Right hindlimb (tissue), 1 donor: Measurements from ENCODE around the gene NUP188.
"Not testable (repeated sequence)": the region's sequence is repeated elsewhere in the genome, so short reads cannot be mapped to it uniquely, and the experiment has no call there.

Experiments used
- DNase-seq: peaks from one replicate; pipeline ENCODE4 v3.0.0-alpha.2; 2018

The NUP188 gene

GRCh38 chr9:129032541-129033159 is 85.2 kb downstream of the NUP188 start:
- no peak for DNase-seq

GRCh38 chr9:129033216-129033615 is 85.7 kb downstream of the NUP188 start:
- no peak for DNase-seq

DNA sequence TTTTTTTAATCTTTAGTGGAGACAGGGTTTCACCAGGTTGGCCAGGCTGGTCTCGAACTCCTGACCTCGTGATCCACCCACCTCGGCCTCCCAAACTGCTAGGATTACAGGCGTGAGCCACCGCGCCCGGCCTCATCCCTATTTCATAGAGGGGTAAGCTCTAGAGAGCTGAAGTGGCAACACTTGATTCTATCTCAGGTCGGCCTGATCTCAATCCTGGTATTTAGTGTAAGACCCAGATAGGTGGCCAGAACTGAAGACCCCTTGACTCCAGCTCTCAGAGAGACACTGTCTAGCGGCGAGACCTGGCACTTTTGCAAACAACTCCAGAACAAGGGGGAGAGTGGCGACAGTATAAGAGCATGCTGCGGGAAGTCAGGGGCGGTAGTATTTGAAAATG is 88.3 kb downstream of the NUP188 start:
- not testable (repeated sequence) for DNase-seq

DNA sequence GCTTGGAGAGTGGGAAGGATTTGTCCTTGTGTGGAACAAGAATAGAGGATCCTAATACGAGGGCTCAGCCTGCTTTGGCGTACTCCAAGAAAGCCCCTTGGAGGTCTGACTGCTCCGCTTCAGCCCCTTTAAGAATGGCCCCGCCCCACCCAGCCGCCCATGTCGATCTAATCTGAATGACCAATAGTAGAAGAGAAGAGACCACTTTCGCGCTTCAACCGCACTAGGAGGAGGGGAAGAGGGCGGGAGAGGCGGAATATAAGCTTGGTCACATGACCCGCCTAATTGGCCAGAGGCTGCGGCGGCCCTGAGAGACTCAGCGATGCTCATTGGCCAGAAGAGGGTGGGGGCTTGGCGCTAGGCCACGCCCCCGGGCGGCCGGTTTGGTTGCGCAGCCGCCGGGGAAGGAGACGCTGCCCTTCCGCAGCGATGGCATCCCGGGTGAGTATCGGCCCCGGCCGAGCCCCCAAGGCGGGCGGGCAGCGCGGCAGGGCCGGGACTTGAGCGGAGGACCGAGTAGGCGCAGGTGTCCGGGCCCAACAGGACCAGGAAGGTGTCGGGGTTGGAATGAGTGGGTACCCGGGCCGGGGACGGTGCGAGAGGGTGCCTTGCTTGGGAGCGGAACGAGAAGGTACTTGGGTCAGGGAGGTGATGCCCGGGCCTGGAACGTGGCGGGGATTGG is 88.9 kb downstream of the NUP188 start, which contains the start of gene MIGA2:
Gene MIGA2, plus strand, starts transcription at position 386 of the 682 bp plus-strand sequence. CDS start 3,969 bp downstream, outside the sequence.
- DNase-seq: peak; percentile 99

- DNase-seq: no peak
These were observed 89.6 kb downstream of the NUP188 start for GRCh38 chr9:129036923-129037766.

DNA sequence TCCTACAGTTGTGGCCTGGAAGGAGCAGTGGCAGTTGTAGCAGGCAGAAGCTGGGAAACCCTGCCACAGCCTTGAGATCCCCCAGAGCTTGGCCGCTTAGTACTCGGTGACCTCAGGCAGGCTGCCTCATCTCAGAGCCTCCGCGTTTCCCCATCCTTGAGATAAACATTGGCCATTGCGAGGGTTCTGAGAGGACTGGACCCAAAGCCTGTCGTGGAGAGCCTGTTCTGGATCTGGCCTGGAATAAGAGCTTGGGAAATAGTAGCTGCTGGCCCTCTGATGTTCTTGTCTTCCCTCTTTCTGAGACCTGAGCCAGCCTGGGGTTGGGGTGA is 90.2 kb downstream of the NUP188 start:
- no peak for DNase-seq

DNA sequence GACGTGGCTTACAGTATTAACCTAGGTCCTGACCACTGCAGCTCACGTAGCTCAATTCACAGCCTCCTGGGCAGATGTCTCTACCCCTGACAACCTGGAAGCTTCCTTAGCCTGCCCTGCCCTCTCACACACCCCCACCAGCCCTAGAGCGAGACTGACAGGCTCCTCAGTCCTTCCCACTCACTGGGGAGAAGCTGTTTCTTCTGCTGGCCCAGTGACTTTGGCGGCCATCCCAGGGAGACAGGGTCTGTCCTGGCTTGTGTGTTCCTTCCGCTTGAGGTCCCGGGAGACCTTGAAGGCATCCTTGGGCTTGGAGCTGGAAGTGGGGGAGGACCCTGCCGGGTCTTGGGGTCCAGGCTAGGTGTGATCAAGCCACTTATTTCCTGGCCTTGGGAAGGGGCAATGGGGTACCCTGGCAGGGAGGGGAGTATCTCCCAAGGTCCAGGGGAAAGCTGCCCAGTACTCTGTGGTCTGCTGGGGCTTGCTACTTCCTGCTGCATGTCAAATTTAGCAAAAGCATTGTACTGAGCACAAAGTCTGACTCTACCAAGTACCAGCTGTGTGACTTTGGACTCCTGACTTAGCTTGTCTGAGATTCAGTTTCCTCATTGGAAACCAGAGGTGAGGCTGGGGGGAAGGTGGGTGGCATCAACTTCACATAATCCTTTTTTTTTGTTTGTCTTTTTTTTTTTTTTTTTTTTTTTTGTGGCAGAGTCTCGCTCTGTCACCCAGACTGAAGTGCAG is 90.8 kb downstream of the NUP188 start:
- no peak for DNase-seq

DNA sequence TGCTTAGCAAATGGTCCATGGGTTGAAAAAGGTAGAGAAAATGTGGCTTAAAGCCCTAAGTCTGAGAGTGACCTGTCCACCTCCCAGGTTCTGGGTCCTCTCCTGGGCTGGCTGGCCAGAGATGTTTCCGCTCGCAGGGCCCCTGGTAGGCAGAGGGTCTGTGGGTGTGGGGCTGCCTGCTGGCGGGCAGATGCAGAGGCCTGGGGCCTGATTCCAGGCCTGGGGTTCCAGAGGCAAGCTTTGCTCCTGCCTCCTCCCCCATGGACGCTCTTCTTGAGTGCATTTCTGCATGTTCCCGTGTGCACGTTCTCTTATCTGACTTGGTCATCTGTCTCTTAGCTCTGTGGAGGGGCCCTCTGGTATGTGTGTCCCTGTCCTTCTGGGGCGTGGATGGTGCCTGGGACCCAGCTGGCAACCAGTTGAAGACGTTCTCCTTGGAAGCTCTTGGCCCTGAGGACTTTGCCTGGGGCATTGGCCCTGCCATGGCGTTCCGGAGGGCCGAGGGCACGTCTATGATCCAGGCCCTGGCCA is 92.7 kb downstream of the NUP188 start:
- no peak for DNase-seq

DNA sequence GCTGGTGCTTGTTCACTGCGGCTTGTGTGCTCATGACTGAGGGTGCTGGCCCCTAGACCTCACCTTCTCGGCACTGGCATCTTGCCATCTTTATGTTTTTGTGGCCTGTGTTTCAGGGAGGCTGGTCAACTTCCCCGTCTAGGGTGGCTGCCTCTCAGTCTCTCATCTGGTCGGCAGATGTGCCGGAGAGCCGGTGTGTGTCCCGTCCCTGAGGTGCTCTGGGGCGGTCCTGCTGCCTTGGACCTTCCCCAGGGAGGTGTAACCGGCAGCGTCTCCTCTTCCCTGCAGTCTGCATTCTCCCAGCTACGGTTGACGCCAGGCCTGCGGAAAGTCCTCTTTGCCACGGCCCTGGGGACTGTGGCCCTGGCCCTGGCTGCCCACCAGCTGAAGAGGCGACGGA is 94.5 kb downstream of the NUP188 start:
- no peak for DNase-seq

DNA sequence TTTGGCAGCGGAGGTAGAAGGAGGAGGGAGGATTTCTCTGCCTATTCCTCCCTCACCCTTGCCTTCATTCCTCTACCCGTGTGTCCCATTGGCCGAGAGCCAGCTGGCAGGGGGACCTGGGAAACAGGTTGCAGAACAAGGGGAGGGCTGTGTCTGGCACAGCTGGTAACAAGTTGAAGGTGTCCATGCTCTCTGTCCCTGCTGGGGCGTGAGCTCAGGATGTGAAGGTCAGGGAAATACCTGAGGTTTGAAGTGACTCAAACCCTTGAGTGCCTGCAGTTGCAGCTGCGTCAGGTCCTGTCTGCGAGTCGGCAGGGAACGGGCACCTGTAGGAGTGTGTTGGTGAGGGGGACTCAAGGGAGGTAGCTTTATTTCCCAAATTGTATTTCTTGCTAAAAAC is 105.1 kb downstream of the NUP188 start:
- no peak for DNase-seq

DNA sequence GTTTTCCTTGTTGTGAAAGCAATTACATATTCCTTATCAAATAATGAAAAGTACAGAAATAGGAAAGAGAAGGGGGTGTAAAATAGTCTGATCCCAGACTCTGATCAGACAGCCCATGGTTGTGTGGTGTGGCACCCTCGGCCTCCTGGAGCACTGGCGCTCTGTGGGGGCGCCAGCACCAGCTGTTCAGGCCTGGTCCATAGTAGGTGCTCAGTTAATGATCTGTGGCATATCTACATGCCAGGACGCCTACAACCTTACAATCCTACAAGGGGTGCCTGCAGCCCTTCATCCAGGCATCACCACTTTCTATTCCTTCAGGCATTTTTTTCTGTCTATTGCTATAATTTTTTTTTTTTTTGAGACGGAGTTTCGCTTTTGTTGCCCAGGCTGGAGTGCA is 105.5 kb downstream of the NUP188 start:
- no peak for DNase-seq

DNA sequence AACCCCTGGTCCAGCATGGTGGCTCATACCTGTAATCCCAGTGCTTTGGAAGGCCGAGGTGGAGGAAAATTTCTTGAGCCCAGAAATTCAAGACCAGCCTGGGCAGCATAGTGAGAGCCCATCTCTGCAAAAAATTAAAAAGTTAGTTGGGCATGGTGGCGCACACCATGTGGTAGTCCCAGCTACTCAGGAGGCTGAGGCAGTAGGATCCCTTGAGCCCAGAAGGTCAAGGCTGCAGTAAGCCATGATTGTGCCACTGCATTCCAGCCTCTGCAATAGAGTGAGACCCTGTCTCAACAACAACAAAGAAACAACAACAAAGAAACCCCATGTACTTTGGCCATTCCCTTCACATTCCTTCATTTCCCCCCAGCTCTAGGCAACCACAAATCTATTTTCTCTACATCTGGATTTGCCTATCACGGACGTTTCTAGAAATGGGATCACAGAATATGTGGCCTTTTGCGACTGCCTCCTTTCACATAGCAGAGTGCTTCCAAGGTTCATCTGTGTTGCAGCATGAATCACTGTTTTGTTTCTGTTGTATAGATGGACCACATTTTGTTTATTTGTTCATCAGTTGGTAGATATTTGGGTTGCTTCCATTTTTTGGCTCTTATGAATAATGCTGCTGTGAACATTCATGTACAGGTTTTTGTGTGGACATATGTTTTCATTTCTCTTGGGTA is 106.8 kb downstream of the NUP188 start:
- no peak for DNase-seq
